HepG2 (cell line): ENCODE measurements around the gene CCDC191. TPM values are rescaled to one million over a fixed set of nuclear protein-coding genes. Genes with fewer than 3 reads are reported as not detected.

Experiments used
- ATAC-seq: fragments of 200-7000 bp; cut with Tn5 transposase; 3 replicates; pipeline ENCODE4 v1.9.1; 2020; ENCODE audit warnings: mild to moderate bottlenecking, moderate library complexity
- BruUV-seq: library from RNA; stranded (reverse); fragments of 400-500 nt; replicated peaks from 2 replicates; lab custom pipeline; 2021; lab: Mats Ljungman, UMichigan
- CTCF ChIA-PET: fragments of 300-600 bp; formaldehyde crosslinking; extraction: SDS; loops from one replicate; lab custom pipeline; 2021; ENCODE audit warnings: low total read pairs, inconsistent platforms, low intra/inter-chr PET ratio; lab: Yijun Ruan, JAX
- POLR2A ChIA-PET: fragments of 350-600 bp; sonication (Branson Sonifier 250); formaldehyde crosslinking; loops from one replicate; lab custom pipeline; 2020; ENCODE audit warnings: antibody characterized with exemption, inconsistent platforms; lab: Yijun Ruan, JAX
- DNase-seq: peaks from one replicate; pipeline ENCODE4 v3.0.0-alpha.2; 2015; ENCODE audit warnings: low spot score
- FAIRE-seq: peaks from 3 replicates; lab custom pipeline; 2011; peaks lifted over from hg19 to GRCh38; lab: Jason Lieb, UNC
- H2AFZ ChIP-seq: one replicate; pipeline ENCODE4 v1.6.1; 2011; ENCODE audit warnings: low read length, inconsistent platforms
- H3K27ac ChIP-seq: fragments of 300-600 bp; 3 replicates; pipeline ENCODE4 v1.8.0; 2011; ENCODE audit warnings: mixed run types, mild to moderate bottlenecking, mixed read lengths, low read length, inconsistent platforms; ENCODE audit not compliant: insufficient read depth; ENCODE audit errors: extremely low read length
- H3K27me3 ChIP-seq, 2 experiments: fragments of 200-600 bp in 1 of 2; 2 replicates in 1 of 2; 3 replicates in 1 of 2; pipeline versions ENCODE4 v1.6.0 to v1.8.0; 2011; ENCODE audit warnings: low read length in 2 of 2, mild to moderate bottlenecking in 2 of 2, moderate library complexity in 2 of 2, inconsistent platforms in 1 of 2; ENCODE audit not compliant: insufficient read depth in 2 of 2, control insufficient read depth in 1 of 2
- H3K36me3 ChIP-seq, 2 experiments: fragments of 200-600 bp in 1 of 2; replicated peaks in 1 of 2; 2 replicates in 1 of 2; 3 replicates in 1 of 2; pipeline versions ENCODE4 v1.5.1 to v1.8.0; 2011; ENCODE audit warnings: low read length in 2 of 2, inconsistent platforms in 1 of 2; ENCODE audit not compliant: insufficient read depth in 2 of 2, control insufficient read depth in 1 of 2
- H3K4me1 ChIP-seq: 2 replicates; pipeline ENCODE4 v1.5.1; 2012; ENCODE audit warnings: low read length, inconsistent platforms; ENCODE audit not compliant: insufficient read depth
- H3K4me2 ChIP-seq: 2 replicates; pipeline ENCODE4 v1.6.0; 2011; ENCODE audit warnings: low read depth, low read length, inconsistent platforms
- H3K4me3 ChIP-seq, 3 experiments: fragments of 200-600 bp in 1 of 3; sonication (generic), shearing (Covaris generic) in 1 of 3; replicated peaks in 1 of 3; 2 replicates each; pipeline ENCODE4 v1.5.1; 2011 to 2016; ENCODE audit warnings: low read length in 3 of 3, inconsistent platforms in 2 of 3, low read depth in 2 of 3, mild to moderate bottlenecking in 2 of 3, control low read depth in 1 of 3, mixed read lengths in 1 of 3; ENCODE audit not compliant: insufficient read depth in 1 of 3
- H3K79me2 ChIP-seq: one replicate; pipeline ENCODE4 v1.6.1; 2011; ENCODE audit warnings: low read length, inconsistent platforms; ENCODE audit not compliant: insufficient read depth
- H3K9ac ChIP-seq: 2 replicates; pipeline ENCODE4 v1.6.0; 2011; ENCODE audit warnings: mild to moderate bottlenecking, low read depth, low read length, inconsistent platforms; ENCODE audit not compliant: insufficient read depth
- H3K9me3 ChIP-seq: 2 replicates; pipeline ENCODE4 v1.5.1; 2012; ENCODE audit warnings: mild to moderate bottlenecking, low read length
- H4K20me1 ChIP-seq: 2 replicates; pipeline ENCODE4 v1.6.0; 2011; ENCODE audit warnings: inconsistent platforms, mild to moderate bottlenecking, low read length, moderate library complexity; ENCODE audit not compliant: insufficient read depth
- ARNT2 ChIP-seq: sonication (generic); formaldehyde crosslinking; IDR thresholded peaks from 2 replicates; pipeline ENCODE4 v1.8.0; 2022; ENCODE audit warnings: mild to moderate bottlenecking, low read depth, missing genetic modification reagents, moderate library complexity
- ATF1 ChIP-seq: IDR thresholded peaks from 2 replicates; pipeline ENCODE4 v1.6.1; 2016; ENCODE audit warnings: mild to moderate bottlenecking, control low read depth
- HDAC1 ChIP-seq: sonication (generic); formaldehyde crosslinking; IDR thresholded peaks from 2 replicates; pipeline ENCODE4 v1.5.1; 2020; ENCODE audit warnings: mild to moderate bottlenecking, missing genetic modification reagents
- KLF6 ChIP-seq: IDR thresholded peaks from 2 replicates; pipeline ENCODE4 v1.8.0; 2016; ENCODE audit warnings: missing biosample characterization, missing genetic modification reagents
- MED1 ChIP-seq: sonication (generic); formaldehyde crosslinking; IDR thresholded peaks from 2 replicates; pipeline ENCODE4 v1.4.0; 2020; ENCODE audit warnings: missing genetic modification reagents
- MIER3 ChIP-seq: IDR thresholded peaks from 2 replicates; pipeline ENCODE4 v1.6.1; 2016; ENCODE audit warnings: missing compliant biosample characterization, borderline replicate concordance
- NBN ChIP-seq: fragments of 450-650 bp; conservative IDR thresholded peaks from 2 replicates; pipeline ENCODE4 v1.6.1; 2017
- NCOR1 ChIP-seq: fragments of 200-600 bp; sonication (generic); IDR thresholded peaks from 2 replicates; pipeline ENCODE4 v1.7.0; 2017; ENCODE audit warnings: antibody characterized with exemption, low read length, borderline replicate concordance
- NFE2 ChIP-seq: sonication (generic); formaldehyde crosslinking; IDR thresholded peaks from 2 replicates; pipeline ENCODE4 v1.4.0; 2020; ENCODE audit warnings: missing genetic modification reagents
- NFKBIZ ChIP-seq: IDR thresholded peaks from 2 replicates; pipeline ENCODE4 v1.6.1; 2018; ENCODE audit warnings: missing genetic modification reagents, missing compliant biosample characterization
- NFRKB ChIP-seq: fragments of 450-650 bp; IDR thresholded peaks from 2 replicates; pipeline ENCODE4 v1.6.1; 2017
- NFYC ChIP-seq: IDR thresholded peaks from 2 replicates; pipeline ENCODE4 v1.6.1; 2016; ENCODE audit warnings: missing genetic modification reagents, missing compliant biosample characterization
- SAFB2 ChIP-seq: sonication (generic); formaldehyde crosslinking; IDR thresholded peaks from 2 replicates; pipeline ENCODE4 v1.5.1; 2020; ENCODE audit warnings: missing genetic modification reagents, low read depth, mild to moderate bottlenecking, borderline replicate concordance
- SALL1 ChIP-seq: sonication (generic); formaldehyde crosslinking; IDR thresholded peaks from 2 replicates; pipeline ENCODE4 v1.8.0; 2022; ENCODE audit warnings: mild to moderate bottlenecking, missing genetic modification reagents
- SOX6 ChIP-seq, 2 experiments: fragments of 450-650 bp in 1 of 2; sonication (generic) in 1 of 2; formaldehyde crosslinking in 1 of 2; IDR thresholded peaks; 2 replicates each; pipeline versions ENCODE4 v1.4.0 to v1.6.1; 2017 to 2020; ENCODE audit warnings: antibody characterized with exemption in 1 of 2, mild to moderate bottlenecking in 1 of 2, missing genetic modification reagents in 1 of 2
- SP1 ChIP-seq, 2 experiments: fragments of 450-650 bp in 1 of 2; sonication (generic) in 1 of 2; formaldehyde crosslinking in 1 of 2; IDR thresholded peaks; 2 replicates each; pipeline versions ENCODE4 v1.4.0 to v1.6.1; 2016 to 2020; ENCODE audit warnings: missing genetic modification reagents in 1 of 2
- SP5 ChIP-seq: IDR thresholded peaks from 2 replicates; pipeline ENCODE4 v1.6.1; 2016; ENCODE audit warnings: low read depth, borderline replicate concordance
- ZNF274 ChIP-seq: sonication (generic); formaldehyde crosslinking; IDR thresholded peaks from 2 replicates; pipeline ENCODE4 v1.5.1; 2020; ENCODE audit warnings: mild to moderate bottlenecking, missing genetic modification reagents
- ZNF292 ChIP-seq: sonication (generic); formaldehyde crosslinking; IDR thresholded peaks from 2 replicates; pipeline ENCODE4 v1.8.1; 2022; ENCODE audit warnings: mild to moderate bottlenecking, low read depth, missing genetic modification reagents, borderline replicate concordance
- ZNF326 ChIP-seq: sonication (generic); formaldehyde crosslinking; IDR thresholded peaks from 2 replicates; pipeline ENCODE4 v1.4.0; 2020; ENCODE audit warnings: missing genetic modification reagents, borderline replicate concordance
- ZNF468 ChIP-seq: sonication (generic); formaldehyde crosslinking; IDR thresholded peaks from 2 replicates; pipeline ENCODE4 v1.8.0; 2022; ENCODE audit warnings: mild to moderate bottlenecking, moderate library complexity, missing genetic modification reagents
- ZNF709 ChIP-seq: sonication (generic); formaldehyde crosslinking; IDR thresholded peaks from 2 replicates; pipeline ENCODE4 v1.5.0; 2020; ENCODE audit warnings: mild to moderate bottlenecking, missing genetic modification reagents
- WGBS: methylation state at CpG from one replicate; pipeline ENCODE4 v1.1.6; 2017; ENCODE audit warnings: low lambda C conversion rate; 5-methylcytosine and 5-hydroxymethylcytosine counted together
- in situ Hi-C: cut with HindIII; loops from 2 replicates; pipeline ENCODE4 v1.10.0; 2017; ENCODE audit warnings: low pct_unique_long_range_greater_than_20kb; ENCODE audit not compliant: extremely low pct_ligation_motif_present
- intact Hi-C: fragments of 100-400 bp; cut with micrococcal nuclease; formaldehyde crosslinking; loops from one replicate; pipeline ENCODE4 v1.10.0; 2022; ENCODE audit not compliant: unreplicated experiment
- polyA plus RNA-seq, 8 experiments: library from polyadenylated mRNA; depleted of rRNA in 3 of 8; stranded (reverse) in 7 of 8; unstranded in 1 of 8; fragments of >200 nt; fragmentation: Illumina TruSeq in 4 of 8; extraction: Trizol in 4 of 8; gene quantifications; 2 replicates each; pipeline versions ENCODE4 v1.2.1 to v1.2.3, GENCODE V29; 2011 to 2016; ENCODE audit warnings: low read depth in 4 of 8, missing spikeins in 1 of 8, mixed read lengths in 1 of 8; ENCODE audit not compliant: insufficient read depth in 1 of 8
- total RNA-seq, 5 experiments: library from RNA; depleted of rRNA; stranded (reverse); fragments of >200 nt; fragmentation: Illumina TruSeq; extraction: Trizol; gene quantifications; 2 replicates each; pipeline ENCODE4 v1.2.3, GENCODE V29; 2016; ENCODE audit warnings: low read depth in 1 of 5
- TF ChIP-seq, protein P1 (sequence below): sonication (generic); formaldehyde crosslinking; IDR thresholded peaks from 2 replicates; pipeline ENCODE4 v1.5.0; 2020; ENCODE audit warnings: mild to moderate bottlenecking, low read depth, missing genetic modification reagents, borderline replicate concordance
- TF ChIP-seq, protein P2 (sequence below): sonication (generic); IDR thresholded peaks from 2 replicates; pipeline ENCODE4 v1.6.1; 2016; ENCODE audit warnings: low read depth, borderline replicate concordance
- TF ChIP-seq, protein P3 (sequence below): sonication (generic); formaldehyde crosslinking; IDR thresholded peaks from 2 replicates; pipeline ENCODE4 v1.5.0; 2020; ENCODE audit warnings: mild to moderate bottlenecking, missing genetic modification reagents

The CCDC191 gene
- total and polyA plus RNA-seq, 2 of the 13 experiments (the other 11 are each of a cell fraction or from before 2014, with no cell fraction given): 0.91 to 1.4 TPM

DNA sequence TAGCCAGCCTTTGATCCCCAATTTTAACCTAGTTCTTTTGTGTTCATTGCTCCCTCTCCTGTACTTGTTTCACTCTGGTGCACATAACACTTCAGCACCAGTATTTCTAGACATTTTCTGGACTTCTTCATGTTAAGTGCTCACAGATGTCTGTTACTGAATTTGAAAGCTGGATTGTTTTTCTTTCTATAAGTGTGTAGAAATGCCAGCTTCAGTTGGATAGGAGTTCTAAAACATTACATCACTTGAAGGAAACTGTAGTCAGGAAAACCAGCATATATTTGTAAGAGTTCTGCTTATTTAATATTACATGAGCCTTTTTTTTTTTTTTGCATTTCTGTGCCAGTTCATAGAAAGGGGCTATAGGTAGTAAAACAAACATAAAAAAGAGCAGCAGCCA, 21.8 kb upstream of the CCDC191 start (continued):
- TF ChIP-seq NFYC (CRISPR knock-in tag) (no peak), ARNT2 (CRISPR knock-in tag) (no peak), ZNF326 (CRISPR knock-in tag) (no peak), SP1 (IDR thresholded peaks at IDR 0.05) (no peak), SP1 (CRISPR knock-in tag; IDR thresholded peaks at IDR 0.05) (no peak), ZNF274 (CRISPR knock-in tag) (no peak), NFRKB (no peak), NBN (no peak), SOX6 (IDR thresholded peaks at IDR 0.05) (no peak), SOX6 (CRISPR knock-in tag; IDR thresholded peaks at IDR 0.05) (no peak), ZNF468 (CRISPR knock-in tag) (no peak)
- TF ChIP-seq, protein P1, sequence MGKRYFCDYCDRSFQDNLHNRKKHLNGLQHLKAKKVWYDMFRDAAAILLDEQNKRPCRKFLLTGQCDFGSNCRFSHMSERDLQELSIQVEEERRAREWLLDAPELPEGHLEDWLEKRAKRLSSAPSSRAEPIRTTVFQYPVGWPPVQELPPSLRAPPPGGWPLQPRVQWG (CRISPR knock-in tag): no peak

DNA sequence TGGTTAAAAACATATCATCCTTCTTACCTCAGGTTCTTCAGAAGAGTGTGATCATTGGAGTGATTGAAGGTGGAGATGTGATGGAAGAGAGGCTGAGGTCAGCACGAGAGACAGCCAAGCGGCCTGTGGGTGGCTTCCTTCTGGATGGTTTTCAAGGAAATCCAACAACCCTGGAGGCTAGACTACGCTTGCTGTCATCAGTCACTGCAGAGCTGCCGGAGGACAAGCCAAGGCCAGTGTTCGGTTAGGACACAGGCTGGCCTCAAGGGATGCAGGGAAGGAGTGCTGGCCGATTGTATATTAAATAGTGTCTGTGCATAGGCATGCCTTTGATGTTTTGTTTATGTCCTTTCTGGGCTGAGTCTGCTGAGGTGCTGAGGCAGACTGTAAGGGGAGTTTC, 20.4 kb upstream of the CCDC191 start:
- ChIA-PET CTCF (no interaction called here), POLR2A (no interaction called here)
- Histone ChIP-seq H3K4me1 (peaks cover 24% of the 10 kb centered on the region), H3K79me2 (no peaks in the 10 kb centered on the region), H3K9me3 (no peaks in the 10 kb centered on the region), H3K36me3 (peaks cover 26 to 66% of the 10 kb centered on the region in 2 experiments), H3K4me2 (no peak overlapping the region), H3K27ac (no peak overlapping the region), H2AFZ (no peak overlapping the region), H3K9ac (no peak overlapping the region), H4K20me1 (no peaks in the 10 kb centered on the region), H3K4me3 (no peak overlapping the region), H3K27me3 (no peaks in the 10 kb centered on the region; a peak in 1 of 5 replicates)
- ATAC-seq: no peak
- DNase-seq: no peak
- in situ Hi-C loops (no loop called here), intact Hi-C loops (no loop called here)
- no peak for FAIRE-seq
- WGBS: 94% methylated on average over 6 of the region's 6 CpGs
- BruUV-seq: no TSS peak
- TF ChIP-seq ATF1 (CRISPR knock-in tag): no peak
- TF ChIP-seq ZNF709 (CRISPR knock-in tag): no peak
- TF ChIP-seq NFKBIZ: no peak
- no peak for TF ChIP-seq SP5
- TF ChIP-seq, protein P2, sequence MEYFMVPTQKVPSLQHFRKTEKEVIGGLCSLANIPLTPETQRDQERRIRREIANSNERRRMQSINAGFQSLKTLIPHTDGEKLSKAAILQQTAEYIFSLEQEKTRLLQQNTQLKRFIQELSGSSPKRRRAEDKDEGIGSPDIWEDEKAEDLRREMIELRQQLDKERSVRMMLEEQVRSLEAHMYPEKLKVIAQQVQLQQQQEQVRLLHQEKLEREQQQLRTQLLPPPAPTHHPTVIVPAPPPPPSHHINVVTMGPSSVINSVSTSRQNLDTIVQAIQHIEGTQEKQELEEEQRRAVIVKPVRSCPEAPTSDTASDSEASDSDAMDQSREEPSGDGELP: no peak
- TF ChIP-seq, protein P3, sequence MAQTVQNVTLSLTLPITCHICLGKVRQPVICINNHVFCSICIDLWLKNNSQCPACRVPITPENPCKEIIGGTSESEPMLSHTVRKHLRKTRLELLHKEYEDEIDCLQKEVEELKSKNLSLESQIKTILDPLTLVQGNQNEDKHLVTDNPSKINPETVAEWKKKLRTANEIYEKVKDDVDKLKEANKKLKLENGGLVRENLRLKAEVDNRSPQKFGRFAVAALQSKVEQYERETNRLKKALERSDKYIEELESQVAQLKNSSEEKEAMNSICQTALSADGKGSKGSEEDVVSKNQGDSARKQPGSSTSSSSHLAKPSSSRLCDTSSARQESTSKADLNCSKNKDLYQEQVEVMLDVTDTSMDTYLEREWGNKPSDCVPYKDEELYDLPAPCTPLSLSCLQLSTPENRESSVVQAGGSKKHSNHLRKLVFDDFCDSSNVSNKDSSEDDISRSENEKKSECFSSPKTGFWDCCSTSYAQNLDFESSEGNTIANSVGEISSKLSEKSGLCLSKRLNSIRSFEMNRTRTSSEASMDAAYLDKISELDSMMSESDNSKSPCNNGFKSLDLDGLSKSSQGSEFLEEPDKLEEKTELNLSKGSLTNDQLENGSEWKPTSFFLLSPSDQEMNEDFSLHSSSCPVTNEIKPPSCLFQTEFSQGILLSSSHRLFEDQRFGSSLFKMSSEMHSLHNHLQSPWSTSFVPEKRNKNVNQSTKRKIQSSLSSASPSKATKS (CRISPR knock-in tag): no peak
- TF ChIP-seq SALL1: no peak
- TF ChIP-seq MIER3 (CRISPR knock-in tag): no peak
- no peak for TF ChIP-seq MED1 (CRISPR knock-in tag)
- no peak for TF ChIP-seq NCOR1
- TF ChIP-seq ZNF292 (CRISPR knock-in tag): no peak
- TF ChIP-seq NFE2 (CRISPR knock-in tag): no peak
- no peak for TF ChIP-seq KLF6 (CRISPR knock-in tag)
- TF ChIP-seq SAFB2 (CRISPR knock-in tag): no peak
- no peak for TF ChIP-seq HDAC1 (CRISPR knock-in tag)
